Large intestine (tissue), 3 donors: ENCODE data around the gene SLC28A1. TPM values are rescaled to one million over a fixed set of nuclear protein-coding genes. Genes with fewer than 3 reads are reported as not detected.
A peak's percentile ranks its signal among the peaks of the same experiment; 100 is the strongest.
"Not testable (repeated sequence)": the region's sequence is repeated elsewhere in the genome, so short reads cannot be mapped to it uniquely, and the experiment has no call there.

Source experiments
- DNase-seq, 2 donors: peaks; one replicate each; pipeline versions ENCODE4 v3.0.0 to v3.0.0-alpha.2; 2013
- H3K27ac ChIP-seq: one replicate; pipeline ENCODE4 v1.5.1; 2013; ENCODE audit warnings: low read length
- H3K27me3 ChIP-seq: 2 replicates; pipeline ENCODE4 v1.6.1; 2013; ENCODE audit warnings: low read length; ENCODE audit not compliant: control insufficient read depth, insufficient read depth
- H3K36me3 ChIP-seq: 2 replicates; pipeline ENCODE4 v1.6.1; 2013; ENCODE audit warnings: low read length; ENCODE audit not compliant: control insufficient read depth, insufficient read depth
- H3K4me1 ChIP-seq: one replicate; pipeline ENCODE4 v1.6.1; 2013; ENCODE audit warnings: low read length; ENCODE audit not compliant: control insufficient read depth, insufficient read depth
- H3K4me3 ChIP-seq: one replicate; pipeline ENCODE4 v1.5.1; 2013; ENCODE audit warnings: low read length
- H3K9me3 ChIP-seq: one replicate; pipeline ENCODE4 v1.6.1; 2013; ENCODE audit warnings: mild to moderate bottlenecking, low read depth, low read length, moderate library complexity; ENCODE audit not compliant: control insufficient read depth
- WGBS: methylation state at CpG from one replicate; pipeline ENCODE4 v1.1.5; 2013; ENCODE audit warnings: low lambda C conversion rate; ENCODE audit not compliant: insufficient coverage; 5-methylcytosine and 5-hydroxymethylcytosine counted together
- polyA plus RNA-seq: library from polyadenylated mRNA; unstranded; fragments of 120-200 nt; gene quantifications from one replicate; pipeline ENCODE4 v1.2.1, GENCODE V29; 2013

Gene SLC28A1
- polyA plus RNA-seq, 1 donor: 33.1 TPM

- Histone ChIP-seq H3K4me3 (peak overlapping the region; percentile 71), H3K36me3 (no peaks in the 10 kb centered on the region), H3K27me3 (no peaks in the 10 kb centered on the region), H3K4me1 (peaks cover 25% of the 10 kb centered on the region), H3K9me3 (no peaks in the 10 kb centered on the region), H3K27ac (peak overlapping the region; percentile 94)
- WGBS: no CpG with 5 or more reads among the region's 75 CpGs
- DNase-seq: peak; percentile 97 to 99
Observed at GRCh38 chr15:84981054-84981710, 96.7 kb downstream of the SLC28A1 start.

GRCh38 chr15:84981711-84982300 lies 97.3 kb downstream of the SLC28A1 start, which contains the start of gene PDE8A:
Gene PDE8A, plus strand, starts transcription at chr15:84981856. Its CDS starts 307 bp downstream, at chr15:84982163.
- peak within 1 kb of the TSS; percentile 94 for H3K27ac ChIP-seq
- H3K36me3 ChIP-seq: no peaks in the 10 kb centered on the region
- H3K4me3 ChIP-seq: peak within 1 kb of the TSS; percentile 71
- peaks cover 25% of the 10 kb centered on the region for H3K4me1 ChIP-seq
- no CpG with 5 or more reads among the region's 95 CpGs for WGBS
- H3K9me3 ChIP-seq: no peaks in the 10 kb centered on the region
- DNase-seq: peak in 1 of 2 donors; percentile 42
- no peaks in the 10 kb centered on the region for H3K27me3 ChIP-seq

- 17% methylated on average over 1 of the region's 46 CpGs for WGBS
- Histone ChIP-seq H3K27me3 (no peaks in the 10 kb centered on the region), H3K4me3 (peak overlapping the region; percentile 71), H3K27ac (peak overlapping the region; percentile 90), H3K4me1 (peaks cover 25% of the 10 kb centered on the region), H3K9me3 (no peaks in the 10 kb centered on the region), H3K36me3 (no peaks in the 10 kb centered on the region)
- peak; percentile 60 to 84 for DNase-seq
Observed at GRCh38 chr15:84982301-84982920, 97.9 kb downstream of the SLC28A1 start.

- Histone ChIP-seq H3K27me3 (no peaks in the 10 kb centered on the region), H3K9me3 (no peaks in the 10 kb centered on the region), H3K4me3 (peak overlapping the region; percentile 71), H3K4me1 (peaks cover 25% of the 10 kb centered on the region), H3K36me3 (no peaks in the 10 kb centered on the region), H3K27ac (peak overlapping the region; percentile 90)
- peak in 1 of 2 donors; percentile 45 for DNase-seq
- no CpG with 5 or more reads among the region's 4 CpGs for WGBS
Observed at GRCh38 chr15:84983294-84983693, 98.8 kb downstream of the SLC28A1 start.

GRCh38 chr15:84983711-84984110 lies 99.2 kb downstream of the SLC28A1 start:
- Histone ChIP-seq H3K9me3 (no peaks in the 10 kb centered on the region), H3K4me1 (peaks cover 25% of the 10 kb centered on the region), H3K27ac (peak overlapping the region; percentile 90), H3K4me3 (peak overlapping the region; percentile 71), H3K36me3 (no peaks in the 10 kb centered on the region), H3K27me3 (no peaks in the 10 kb centered on the region)
- no CpG with 5 or more reads among the region's 2 CpGs for WGBS
- no peak for DNase-seq

GRCh38 chr15:84985158-84985557 lies 100.7 kb downstream of the SLC28A1 start:
- no peak overlapping the region for H3K27ac ChIP-seq
- DNase-seq: no peak
- H3K27me3 ChIP-seq: no peaks in the 10 kb centered on the region
- no peaks in the 10 kb centered on the region for H3K36me3 ChIP-seq
- no CpG with 5 or more reads among the region's 2 CpGs for WGBS
- H3K4me1 ChIP-seq: peaks cover 19% of the 10 kb centered on the region
- no peak overlapping the region for H3K4me3 ChIP-seq
- H3K9me3 ChIP-seq: no peaks in the 10 kb centered on the region

- peaks cover 19% of the 10 kb centered on the region for H3K4me1 ChIP-seq
- H3K27ac ChIP-seq, H3K36me3 ChIP-seq, H3K4me3 ChIP-seq, H3K27me3 ChIP-seq, H3K9me3 ChIP-seq, DNase-seq: not testable (repeated sequence)
- WGBS: no CpG with 5 or more reads among the region's 9 CpGs
Observed at GRCh38 chr15:84987351-84987750, 102.9 kb downstream of the SLC28A1 start.

- Histone ChIP-seq H3K27ac (no peak overlapping the region), H3K36me3 (no peaks in the 10 kb centered on the region), H3K27me3 (no peaks in the 10 kb centered on the region), H3K4me3 (no peak overlapping the region), H3K9me3 (no peaks in the 10 kb centered on the region), H3K4me1 (peaks cover 19% of the 10 kb centered on the region)
- WGBS: no CpG with 5 or more reads among the region's 3 CpGs
- DNase-seq: no peak
Observed at GRCh38 chr15:84987949-84988624, 103.6 kb downstream of the SLC28A1 start.

- no peaks in the 10 kb centered on the region for H3K36me3 ChIP-seq
- DNase-seq: no peak
- H3K9me3 ChIP-seq: no peaks in the 10 kb centered on the region
- WGBS: no CpG with 5 or more reads among the region's 2 CpGs
- H3K27me3 ChIP-seq: no peaks in the 10 kb centered on the region
- peaks cover 15% of the 10 kb centered on the region for H3K4me1 ChIP-seq
- H3K4me3 ChIP-seq: no peak overlapping the region
- H3K27ac ChIP-seq: no peak overlapping the region
Observed at GRCh38 chr15:84988909-84989644, 104.6 kb downstream of the SLC28A1 start.

GRCh38 chr15:84990507-84990906 lies 106.0 kb downstream of the SLC28A1 start:
- no peaks in the 10 kb centered on the region for H3K36me3 ChIP-seq
- H3K27ac ChIP-seq: no peak overlapping the region
- no peaks in the 10 kb centered on the region for H3K9me3 ChIP-seq
- no peak for DNase-seq
- H3K4me1 ChIP-seq: peaks cover 5% of the 10 kb centered on the region
- H3K4me3 ChIP-seq: no peak overlapping the region
- WGBS: 100% methylated on average over 1 of the region's 1 CpG
- no peaks in the 10 kb centered on the region for H3K27me3 ChIP-seq
